Ureter (tissue), 1 donor: ENCODE data around the gene SOX6. TPM values are rescaled to one million over a fixed set of nuclear protein-coding genes. Genes with fewer than 3 reads are reported as not detected.
A peak's percentile ranks its signal among the peaks of the same experiment; 100 is the strongest.

Source experiments
- DNase-seq: peaks from one replicate; pipeline ENCODE4 v3.0.0-alpha.2; 2020; ENCODE audit warnings: low spot score
- total RNA-seq: library from RNA; stranded (reverse); gene quantifications from one replicate; pipeline ENCODE4 v1.2.4, GENCODE V29; 2023
- donor health status: DM: yes; HTN: yes; CAD: no.

Gene SOX6
- total RNA-seq, 1 donor from 2014 or later = 6.4 TPM

DNA sequence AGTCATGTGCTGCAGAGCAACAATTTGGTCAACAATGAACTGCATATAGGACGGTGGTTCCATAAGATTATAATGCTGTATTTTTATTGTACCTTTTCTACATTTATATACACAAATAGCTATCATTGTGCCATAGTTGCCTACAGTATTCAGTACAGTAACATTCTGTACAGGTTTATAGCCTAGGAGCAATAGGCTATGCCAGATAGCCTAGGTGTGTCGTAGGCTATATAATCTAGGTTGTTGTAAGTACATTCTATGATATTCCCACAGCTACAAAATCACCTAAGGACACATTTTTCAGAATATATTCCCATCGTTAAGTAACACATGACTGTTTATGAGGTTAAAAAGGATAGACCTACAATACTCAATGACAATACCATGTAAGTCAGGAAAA, 423.9 kb downstream of the SOX6 start:
- DNase-seq = no peak

GRCh38 chr11:15931497-15931896, 424.8 kb downstream of the SOX6 start:
- no peak for DNase-seq

DNA sequence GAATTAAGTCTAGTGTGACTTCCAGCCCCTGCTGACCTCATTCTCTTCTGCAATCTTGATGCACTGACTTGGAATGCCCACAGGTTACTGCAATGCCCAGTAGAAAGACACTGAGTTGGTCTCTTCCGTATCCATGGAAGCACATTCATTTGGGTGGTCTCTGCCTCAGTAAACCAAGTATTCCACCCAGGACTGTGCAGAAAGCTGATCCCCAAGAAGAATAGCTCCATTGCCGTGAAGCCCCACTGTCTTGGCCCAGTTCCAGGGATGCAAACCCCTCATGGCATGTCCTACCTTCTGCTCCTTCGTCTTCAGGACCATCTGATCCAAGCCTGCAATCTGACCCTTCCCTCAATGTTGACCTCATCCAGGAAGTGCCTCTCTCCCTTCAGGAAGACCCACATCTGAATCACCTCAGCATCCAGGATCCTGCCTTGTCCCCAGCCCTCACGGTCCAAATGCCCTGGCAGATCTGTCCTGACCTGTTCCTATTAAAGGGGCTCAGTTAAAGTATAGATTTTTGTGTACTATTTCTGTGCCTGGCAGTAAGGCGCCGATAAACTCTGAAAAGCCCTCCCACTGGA, 425.8 kb downstream of the SOX6 start:
- DNase-seq = no peak

DNA sequence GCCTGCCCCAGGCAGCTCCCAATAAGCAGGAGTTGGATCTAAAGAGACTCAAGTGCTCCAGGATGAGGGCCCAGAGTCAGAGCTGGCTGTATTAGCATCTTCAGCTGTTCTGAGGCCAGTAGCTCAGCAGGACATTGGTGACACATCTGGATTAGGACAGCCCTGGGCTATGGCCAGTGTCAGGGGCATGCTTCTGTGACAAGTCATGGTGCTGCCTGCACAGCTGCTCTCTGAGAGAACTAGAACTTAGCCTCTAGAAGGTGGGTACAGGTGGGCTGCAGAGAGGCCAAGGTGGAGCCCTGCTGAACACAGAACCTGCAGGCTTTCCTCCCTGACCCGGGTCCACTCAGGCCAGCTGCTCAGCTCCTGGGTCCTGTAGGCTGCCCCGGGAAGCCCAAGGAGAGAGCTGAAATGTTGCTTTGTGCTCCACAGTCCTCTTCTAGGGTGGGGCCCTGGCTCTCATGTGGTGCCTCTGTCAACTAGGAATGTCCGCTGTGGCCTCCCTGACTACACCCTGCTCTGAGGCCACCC, 426.9 kb downstream of the SOX6 start:
- DNase-seq = peak; percentile 28

- DNase-seq = peak; percentile 13
Observed at GRCh38 chr11:15927864-15928217, 428.5 kb downstream of the SOX6 start.

DNA sequence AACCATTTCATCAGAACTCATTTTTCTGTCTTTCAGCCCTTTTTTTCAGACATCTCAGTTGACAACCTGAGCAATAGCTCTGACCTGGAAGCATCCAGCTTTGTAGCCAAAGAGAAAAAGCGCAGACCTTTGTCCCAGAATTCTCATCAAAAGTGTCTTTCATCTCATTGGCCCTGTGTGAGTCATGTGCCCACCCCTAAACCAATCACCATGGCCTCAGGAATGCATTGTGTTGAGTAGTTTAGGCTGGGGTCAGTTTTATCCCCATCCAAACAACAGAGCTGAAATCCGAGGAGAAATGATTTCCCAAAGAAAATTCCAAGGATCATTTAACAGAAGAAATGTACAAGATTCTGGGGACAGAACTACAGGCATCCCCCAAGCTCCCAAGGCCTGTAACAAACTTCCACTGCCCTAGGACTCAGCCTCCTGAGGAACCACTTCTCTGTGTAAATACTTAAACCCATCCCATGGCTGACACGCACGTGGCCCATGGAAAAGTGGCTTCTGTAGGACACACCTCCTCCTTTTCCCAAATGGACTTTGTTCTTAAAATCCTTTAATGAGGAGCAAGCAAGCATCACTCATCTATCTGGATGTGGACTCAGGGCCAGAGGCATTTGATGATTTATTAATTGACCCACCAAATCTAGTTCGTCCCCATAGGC, 429.0 kb downstream of the SOX6 start:
- DNase-seq = peak; percentile 18

- peak; percentile 2 for DNase-seq
Observed at GRCh38 chr11:15926071-15926470, 430.3 kb downstream of the SOX6 start.

GRCh38 chr11:15923183-15923582, 433.2 kb downstream of the SOX6 start:
- DNase-seq = peak; percentile 6

GRCh38 chr11:15922745-15923144, 433.6 kb downstream of the SOX6 start:
- DNase-seq = peak; percentile 25

- DNase-seq = no peak
Observed at GRCh38 chr11:15920856-15921629, 435.3 kb downstream of the SOX6 start.

- no peak for DNase-seq
Observed at GRCh38 chr11:15918674-15919073, 437.7 kb downstream of the SOX6 start.

- no peak for DNase-seq
Observed at GRCh38 chr11:15918212-15918611, 438.1 kb downstream of the SOX6 start.
